Activated CD8-positive, alpha-beta memory T cell treated with anti-CD3 and anti-CD28 coated beads for 36 hours (primary cell): ENCODE results near the gene SIDT2. TPM values are rescaled to one million over a fixed set of nuclear protein-coding genes. Genes with fewer than 3 reads are reported as not detected.
"Not testable (repeated sequence)": the region's sequence is repeated elsewhere in the genome, so short reads cannot be mapped to it uniquely, and the experiment has no call there.

ENCODE experiments used
- CTCF ChIA-PET: fragments of 350-600 bp; sonication (Branson Sonifier 250); formaldehyde crosslinking; loops from one replicate; lab custom pipeline; 2021; ENCODE audit warnings: antibody characterized with exemption; lab: Charles Lee
- POLR2A ChIA-PET: fragments of 350-600 bp; sonication (Branson Sonifier 250); formaldehyde crosslinking; loops from one replicate; lab custom pipeline; 2021; ENCODE audit warnings: antibody characterized with exemption; lab: Charles Lee
- total RNA-seq, 2 experiments: library from RNA; stranded (reverse); gene quantifications; one replicate each; pipeline ENCODE4 v1.2.3, GENCODE V29; 2021

Gene SIDT2
- total RNA-seq, 2 experiments from 2014 or later, result 10.5 to 12.7 TPM

- POLR2A ChIA-PET, result no interaction called here
- CTCF ChIA-PET, result no interaction called here
Observed at GRCh38 chr11:117197516-117198456, 19.2 kb downstream of the SIDT2 start.

GRCh38 chr11:117198613-117199012, 20.1 kb downstream of the SIDT2 start:
- ChIA-PET CTCF (no interaction called here), POLR2A (no interaction called here)

- POLR2A ChIA-PET, result interaction anchor here (0.5 kb wide), 1 partner anchor 50 kb away, joined by 4 read pairs; no protein-coding TSS in a partner anchor
Observed at GRCh38 chr11:117199053-117199915, 20.7 kb downstream of the SIDT2 start, which contains the start of gene TAGLN. TSS of gene TAGLN (plus strand) at chr11:117199370. CDS start at chr11:117203014, 3,644 bp downstream.

GRCh38 chr11:117199916-117200812, 21.6 kb downstream of the SIDT2 start:
- POLR2A ChIA-PET, result interaction anchor here (0.5 kb wide), 1 partner anchor 51 kb away, joined by 4 read pairs; no protein-coding TSS in a partner anchor
- CTCF ChIA-PET, result no interaction called here

More at GRCh38 chr11:117199053-117199915, 20.7 kb downstream of the SIDT2 start, which contains the start of gene TAGLN:
- CTCF ChIA-PET, result no interaction called here

- ChIA-PET CTCF (no interaction called here), POLR2A (no interaction called here)
Observed at GRCh38 chr11:117200813-117201657, 22.5 kb downstream of the SIDT2 start.

DNA sequence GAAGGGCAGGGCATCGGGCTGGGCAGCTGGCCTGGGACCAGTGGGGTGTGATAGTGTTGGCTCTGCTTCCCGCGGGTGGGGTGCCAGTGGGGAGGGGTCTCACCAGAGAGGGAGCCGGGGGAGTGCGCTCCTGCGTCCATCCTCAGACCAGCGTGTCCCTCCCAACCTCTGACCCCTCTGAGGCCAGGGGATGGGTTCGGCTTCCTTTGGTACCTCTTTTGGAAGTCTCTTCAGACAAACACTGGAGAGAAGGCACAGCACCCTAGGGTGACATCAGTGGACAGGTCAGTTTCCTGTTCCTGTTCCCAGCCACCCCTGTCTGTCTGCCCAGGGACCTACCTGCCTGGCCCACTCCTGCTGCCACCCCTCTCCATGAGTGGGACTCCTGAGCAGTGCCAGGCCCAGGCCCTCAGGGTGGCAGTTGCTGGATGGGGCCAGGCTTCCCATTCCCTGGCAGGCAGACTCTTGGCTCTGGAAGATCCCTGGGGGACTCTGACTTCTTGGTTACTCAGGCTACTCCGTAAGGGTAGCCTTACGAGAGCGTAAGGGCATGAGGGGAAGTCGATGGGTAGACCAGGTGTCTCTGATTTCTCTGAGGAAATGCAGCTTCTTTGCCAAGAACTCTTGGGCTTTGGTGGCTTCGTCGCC, 23.2 kb downstream of the SIDT2 start:
- POLR2A ChIA-PET, result interaction anchor here (0.7 kb wide), 1 partner anchor 76 kb away, joined by 5 read pairs; no protein-coding TSS in a partner anchor

GRCh38 chr11:117202386-117203068, 24.0 kb downstream of the SIDT2 start:
- POLR2A ChIA-PET, result interaction anchor here (0.7 kb wide), 1 partner anchor 75 kb away, joined by 5 read pairs; no protein-coding TSS in a partner anchor

More for the DNA sequence above, 23.2 kb downstream of the SIDT2 start:
- CTCF ChIA-PET, result no interaction called here

DNA sequence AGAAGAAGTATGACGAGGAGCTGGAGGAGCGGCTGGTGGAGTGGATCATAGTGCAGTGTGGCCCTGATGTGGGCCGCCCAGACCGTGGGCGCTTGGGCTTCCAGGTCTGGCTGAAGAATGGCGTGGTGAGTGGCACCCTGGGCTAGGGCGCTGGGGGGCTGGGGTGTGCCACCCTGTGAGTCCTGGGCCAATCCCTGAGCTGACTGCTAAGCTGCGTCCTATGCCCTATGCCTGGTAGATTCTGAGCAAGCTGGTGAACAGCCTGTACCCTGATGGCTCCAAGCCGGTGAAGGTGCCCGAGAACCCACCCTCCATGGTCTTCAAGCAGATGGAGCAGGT, 24.5 kb downstream of the SIDT2 start:
- POLR2A ChIA-PET, result no interaction called here

More at GRCh38 chr11:117202386-117203068, 24.0 kb downstream of the SIDT2 start:
- CTCF ChIA-PET, result no interaction called here

DNA sequence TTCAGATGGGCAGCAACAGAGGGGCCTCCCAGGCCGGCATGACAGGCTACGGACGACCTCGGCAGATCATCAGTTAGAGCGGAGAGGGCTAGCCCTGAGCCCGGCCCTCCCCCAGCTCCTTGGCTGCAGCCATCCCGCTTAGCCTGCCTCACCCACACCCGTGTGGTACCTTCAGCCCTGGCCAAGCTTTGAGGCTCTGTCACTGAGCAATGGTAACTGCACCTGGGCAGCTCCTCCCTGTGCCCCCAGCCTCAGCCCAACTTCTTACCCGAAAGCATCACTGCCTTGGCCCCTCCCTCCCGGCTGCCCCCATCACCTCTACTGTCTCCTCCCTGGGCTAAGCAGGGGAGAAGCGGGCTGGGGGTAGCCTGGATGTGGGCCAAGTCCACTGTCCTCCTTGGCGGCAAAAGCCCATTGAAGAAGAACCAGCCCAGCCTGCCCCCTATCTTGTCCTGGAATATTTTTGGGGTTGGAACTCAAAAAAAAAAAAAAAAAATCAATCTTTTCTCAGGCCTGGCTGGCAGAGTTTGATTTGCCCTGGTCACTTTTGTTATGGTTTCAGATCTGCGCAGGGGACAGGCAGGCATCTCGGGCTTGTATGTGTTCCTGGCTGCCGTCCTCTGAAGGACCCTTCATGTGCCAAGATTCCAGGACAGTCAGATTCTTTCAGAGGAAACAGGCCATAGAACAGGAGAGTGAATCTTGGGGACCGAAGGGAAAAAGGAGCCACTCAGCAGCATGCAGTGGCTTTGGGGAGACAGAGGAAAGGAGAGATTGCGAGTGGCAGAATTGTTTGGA, 25.9 kb downstream of the SIDT2 start:
- CTCF ChIA-PET, result interaction anchor here (0.9 kb wide), 1 partner anchor 13 kb away, joined by 3 read pairs; no protein-coding TSS in a partner anchor

More for the DNA sequence above, 24.5 kb downstream of the SIDT2 start:
- CTCF ChIA-PET, result no interaction called here

GRCh38 chr11:117205211-117205818, 26.8 kb downstream of the SIDT2 start:
- POLR2A ChIA-PET, result no interaction called here

More for the DNA sequence above, 25.9 kb downstream of the SIDT2 start:
- POLR2A ChIA-PET, result no interaction called here

GRCh38 chr11:117206111-117206510, 27.6 kb downstream of the SIDT2 start:
- CTCF ChIA-PET, POLR2A ChIA-PET: not testable (repeated sequence)

More at GRCh38 chr11:117205211-117205818, 26.8 kb downstream of the SIDT2 start:
- CTCF ChIA-PET, result interaction anchor here (0.9 kb wide), 1 partner anchor 12 kb away, joined by 3 read pairs; no protein-coding TSS in a partner anchor

- CTCF ChIA-PET, POLR2A ChIA-PET: not testable (repeated sequence)
Observed at GRCh38 chr11:117206859-117207258, 28.3 kb downstream of the SIDT2 start.

- CTCF ChIA-PET, result not testable (repeated sequence)
Observed at GRCh38 chr11:117207481-117207880, 28.9 kb downstream of the SIDT2 start.

DNA sequence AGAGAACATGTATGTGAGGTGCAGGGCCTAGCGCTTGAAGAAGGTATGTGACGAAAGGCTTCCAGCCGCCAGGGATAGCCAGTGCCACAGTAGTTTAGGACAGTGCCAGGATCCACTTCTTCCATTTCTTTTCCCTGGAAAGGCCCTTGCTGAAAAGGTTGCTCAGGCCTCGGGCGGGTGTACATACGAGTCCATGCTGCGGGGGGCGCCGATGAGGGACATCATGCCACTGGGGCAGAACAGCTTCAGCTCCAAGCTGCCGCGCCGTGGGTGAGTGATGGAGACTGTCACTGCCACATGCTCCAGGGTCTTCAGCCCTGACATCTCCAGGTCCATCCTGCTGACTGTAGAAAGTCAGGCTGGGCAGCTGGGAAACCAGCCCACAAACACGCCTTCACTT, 30.2 kb downstream of the SIDT2 start:
- POLR2A ChIA-PET, CTCF ChIA-PET: not testable (repeated sequence)

More at GRCh38 chr11:117207481-117207880, 28.9 kb downstream of the SIDT2 start:
- POLR2A ChIA-PET, result not testable (repeated sequence)
